K562 (cell line): ENCODE results near the gene HNRNPA2B1. TPM values are rescaled to one million over a fixed set of nuclear protein-coding genes. Genes with fewer than 3 reads are reported as not detected.

Source experiments
- ARHGAP35 ChIP-seq: fragments of 450-650 bp; IDR thresholded peaks from 2 replicates; pipeline ENCODE4 v1.6.1; 2018; ENCODE audit not compliant: partially characterized antibody
- CAMTA2 ChIP-seq: fragments of 250-450 bp; sonication (Bioruptor Pico); conservative IDR thresholded peaks from 2 replicates; pipeline ENCODE4 v1.5.1; 2022
- CHAMP1 ChIP-seq: fragments of 450-650 bp; IDR thresholded peaks from 2 replicates; pipeline ENCODE4 v1.6.1; 2016; ENCODE audit warnings: mild to moderate bottlenecking
- HDAC6 ChIP-seq: IDR thresholded peaks from 2 replicates; pipeline ENCODE4 v1.6.1; 2012; ENCODE audit warnings: low read depth, mild to moderate bottlenecking, control low read depth, inconsistent platforms, low read length, moderate library complexity
- HIVEP1 ChIP-seq: fragments of 250-450 bp; sonication (Bioruptor Pico); IDR thresholded peaks from 2 replicates; pipeline ENCODE4 v1.4.0; 2020; ENCODE audit warnings: mild to moderate bottlenecking
- HMBOX1 ChIP-seq: sonication (generic); IDR thresholded peaks from 2 replicates; pipeline ENCODE4 v1.6.1; 2016
- MLX ChIP-seq, 2 experiments: fragments of 450-650 bp in 1 of 2; sonication (generic) in 1 of 2; formaldehyde crosslinking; conservative IDR thresholded peaks; 2 replicates each; pipeline versions ENCODE4 v1.4.0 to v1.8.1; 2020 to 2022; ENCODE audit warnings: mild to moderate bottlenecking in 1 of 2, missing genetic modification reagents in 1 of 2
- NCOA2 ChIP-seq, 2 experiments: fragments of 450-650 bp; IDR thresholded peaks; 2 replicates each; pipeline ENCODE4 v1.6.1; 2018; ENCODE audit warnings: mild to moderate bottlenecking in 2 of 2, moderate library complexity in 1 of 2; ENCODE audit not compliant: partially characterized antibody in 2 of 2
- NONO ChIP-seq, 2 experiments: fragments of 200-400 bp in 1 of 2; fragments of 450-650 bp in 1 of 2; formaldehyde crosslinking in 1 of 2; IDR thresholded peaks; 2 replicates each; pipeline ENCODE4 v1.6.1; 2017; ENCODE audit warnings: low read depth in 2 of 2, mild to moderate bottlenecking in 2 of 2, moderate library complexity in 2 of 2, low read length in 1 of 2
- NRF1 ChIP-seq, 2 experiments: fragments of 450-650 bp; IDR thresholded peaks in 1 of 2; conservative IDR thresholded peaks in 1 of 2; 2 replicates each; pipeline ENCODE4 v1.6.1; 2014; ENCODE audit warnings: mild to moderate bottlenecking in 2 of 2
- ZNF407 ChIP-seq: fragments of 450-650 bp; IDR thresholded peaks from 2 replicates; pipeline ENCODE4 v1.6.1; 2016; ENCODE audit warnings: low read depth
- polyA plus RNA-seq, 8 experiments: library from polyadenylated mRNA; depleted of rRNA in 4 of 8; stranded (reverse) in 5 of 8; unstranded in 3 of 8; fragments of >200 nt; fragmentation: Nextera tagmentation in 2 of 8; fragmentation: Illumina TruSeq in 1 of 8; extraction: Ambion mirVana in 2 of 8; extraction: Trizol in 1 of 8; gene quantifications; 2 replicates each; pipeline versions ENCODE4 v1.2.1 to v1.2.3, GENCODE V29; 2011 to 2014; ENCODE audit warnings: inconsistent platforms in 1 of 8, missing spikeins in 1 of 8
- total RNA-seq, 7 experiments: library from RNA; depleted of rRNA in 6 of 7; stranded (reverse); fragments of >200 nt in 6 of 7; fragmentation: Illumina TruSeq in 2 of 7; extraction: Trizol in 2 of 7; gene quantifications; 2 replicates each; pipeline versions ENCODE4 v1.2.1 to v1.2.3, GENCODE V29; 2011 to 2021; ENCODE audit warnings: low replicate concordance in 1 of 7

Gene HNRNPA2B1
- total and polyA plus RNA-seq, 9 of the 15 experiments (the other 6 are each of a cell fraction or from before 2014, with no cell fraction given) = 630 to 1,989 (median 865) TPM

GRCh38 chr7:26188206-26188956 lies 12.2 kb downstream of the HNRNPA2B1 start (continued):
- TF ChIP-seq NCOA2 (IDR thresholded peaks at IDR 0.05; ENCODE audit: partially characterized antibody in 2 of 2) = no peak
- TF ChIP-seq ZNF407 = no peak
- TF ChIP-seq NONO (IDR thresholded peaks at IDR 0.05; ENCODE audit: low read depth in 2 of 2, low read length in 1 of 2) = no peak
- TF ChIP-seq MLX (CRISPR knock-in tag; conservative IDR thresholded peaks at IDR 0.05) = no peak
- TF ChIP-seq CHAMP1 = no peak
- no peak for TF ChIP-seq HIVEP1 (CRISPR knock-in tag)
- TF ChIP-seq HDAC6 = no peak
- peak; percentile 45 for TF ChIP-seq HMBOX1
- no peak for TF ChIP-seq ARHGAP35
- peak; percentile 58; the same call in 1 of the 2 replicates for TF ChIP-seq CAMTA2 (CRISPR knock-in tag)
- TF ChIP-seq NRF1 (conservative IDR thresholded peaks at IDR 0.05 in 1 of 2, IDR thresholded peaks at IDR 0.05 in 1 of 2) = no peak
